HG02970 (cell line): Measurements from ENCODE around the gene DMBX1.

Source experiments
- ATAC-seq: cut with Tn5 transposase; IDR thresholded peaks from one replicate; pipeline ENCODE4 v1.9.1; 2021; ENCODE audit warnings: mild to moderate bottlenecking, moderate library complexity, moderate number of reproducible peaks; ENCODE audit not compliant: unreplicated experiment, low FRiP score

Gene DMBX1

GRCh38 chr1:46489638-46490405 is at the start of gene DMBX1:
DMBX1 (plus strand) TSS chr1:46489836; CDS start chr1:46507011, 17,175 bp downstream.
- no peak for ATAC-seq

GRCh38 chr1:46440478-46440877 is 49.2 kb upstream of the DMBX1 start:
- ATAC-seq, result no peak

GRCh38 chr1:46442317-46443161 is 47.1 kb upstream of the DMBX1 start:
- no peak for ATAC-seq

- ATAC-seq, result no peak
Observed at GRCh38 chr1:46444466-46444865, 45.2 kb upstream of the DMBX1 start.

- no peak for ATAC-seq
Observed at GRCh38 chr1:46445773-46446256, 43.8 kb upstream of the DMBX1 start.

GRCh38 chr1:46446646-46447498 is 42.8 kb upstream of the DMBX1 start:
- ATAC-seq, result no peak

- ATAC-seq, result no peak
Observed at GRCh38 chr1:46447499-46448108, 42.0 kb upstream of the DMBX1 start.

- ATAC-seq, result no peak
Observed at GRCh38 chr1:46448109-46448911, 41.3 kb upstream of the DMBX1 start.

- no peak for ATAC-seq
Observed at GRCh38 chr1:46449223-46450159, 40.1 kb upstream of the DMBX1 start.

- ATAC-seq, result no peak
Observed at GRCh38 chr1:46450160-46450517, 39.5 kb upstream of the DMBX1 start.

- no peak for ATAC-seq
Observed at GRCh38 chr1:46451948-46452930, 37.4 kb upstream of the DMBX1 start.

GRCh38 chr1:46452931-46453325 is 36.7 kb upstream of the DMBX1 start:
- ATAC-seq, result no peak

- ATAC-seq, result no peak
Observed at GRCh38 chr1:46453449-46453848, 36.2 kb upstream of the DMBX1 start.

- no peak for ATAC-seq
Observed at GRCh38 chr1:46455951-46456350, 33.7 kb upstream of the DMBX1 start.

- no peak for ATAC-seq
Observed at GRCh38 chr1:46456411-46456963, 33.1 kb upstream of the DMBX1 start.

GRCh38 chr1:46457178-46457577 is 32.5 kb upstream of the DMBX1 start:
- ATAC-seq, result no peak

- ATAC-seq, result no peak
Observed at GRCh38 chr1:46458190-46458589, 31.4 kb upstream of the DMBX1 start.
